GM18499 (cell line): ENCODE results near the gene MYL11.
"Not testable (repeated sequence)": the region's sequence is repeated elsewhere in the genome, so short reads cannot be mapped to it uniquely, and the experiment has no call there.

Experiments used
- ATAC-seq: cut with Tn5 transposase; IDR thresholded peaks from one replicate; pipeline ENCODE4 v1.9.1; 2021; ENCODE audit warnings: moderate number of reproducible peaks; ENCODE audit not compliant: insufficient read depth, unreplicated experiment

Gene MYL11

GRCh38 chr16:30374538-30374937 lies at the start of gene MYL11:
Gene MYL11, plus strand, starts transcription at chr16:30374802. Its CDS starts 56 bp downstream, at chr16:30374858.
- ATAC-seq, result no peak

GRCh38 chr16:30334473-30334989 lies 40.1 kb upstream of the MYL11 start:
- ATAC-seq, result not testable (repeated sequence)

GRCh38 chr16:30335028-30335597 lies 39.5 kb upstream of the MYL11 start:
- ATAC-seq, result not testable (repeated sequence)

- ATAC-seq, result no peak
These were observed 38.8 kb upstream of the MYL11 start for GRCh38 chr16:30335598-30336474.

GRCh38 chr16:30337964-30338357 lies 36.6 kb upstream of the MYL11 start:
- not testable (repeated sequence) for ATAC-seq

- not testable (repeated sequence) for ATAC-seq
These were observed 35.9 kb upstream of the MYL11 start for GRCh38 chr16:30338715-30339114.

GRCh38 chr16:30340621-30341020 lies 34.0 kb upstream of the MYL11 start:
- ATAC-seq, result no peak

GRCh38 chr16:30341971-30342370 lies 32.6 kb upstream of the MYL11 start:
- ATAC-seq, result not testable (repeated sequence)

GRCh38 chr16:30342751-30343490 lies 31.7 kb upstream of the MYL11 start:
- no peak for ATAC-seq

GRCh38 chr16:30343491-30343820 lies 31.1 kb upstream of the MYL11 start:
- not testable (repeated sequence) for ATAC-seq

GRCh38 chr16:30346286-30346685 lies 28.3 kb upstream of the MYL11 start:
- ATAC-seq, result no peak

GRCh38 chr16:30348113-30348512 lies 26.5 kb upstream of the MYL11 start:
- ATAC-seq, result no peak

- no peak for ATAC-seq
These were observed 25.7 kb upstream of the MYL11 start for GRCh38 chr16:30348929-30349328.

GRCh38 chr16:30349675-30350074 lies 24.9 kb upstream of the MYL11 start:
- ATAC-seq, result no peak

- ATAC-seq, result no peak
These were observed 24.3 kb upstream of the MYL11 start for GRCh38 chr16:30350134-30350871.

- no peak for ATAC-seq
These were observed 23.6 kb upstream of the MYL11 start for GRCh38 chr16:30351001-30351441.

- no peak for ATAC-seq
These were observed 22.8 kb upstream of the MYL11 start for GRCh38 chr16:30351586-30352419.

GRCh38 chr16:30352488-30353401 lies 21.9 kb upstream of the MYL11 start:
- ATAC-seq, result no peak
